Kidney (tissue), 14 donors: ENCODE measurements around the gene SYNPO2. TPM values are rescaled to one million over a fixed set of nuclear protein-coding genes. Genes with fewer than 3 reads are reported as not detected.
A peak's percentile ranks its signal among the peaks of the same experiment; 100 is the strongest.
"Not testable (repeated sequence)": the region's sequence is repeated elsewhere in the genome, so short reads cannot be mapped to it uniquely, and the experiment has no call there.

Experiments used
- DNase-seq, 5 donors: peaks; one replicate each; pipeline ENCODE4 v3.0.0-alpha.2; 2013 to 2020
- FAIRE-seq: peaks from 2 replicates; lab custom pipeline; 2012; peaks lifted over from hg19 to GRCh38; lab: Jason Lieb, UNC
- H3K27ac ChIP-seq, 2 donors: one replicate each; pipeline ENCODE4 v1.7.0; 2013; ENCODE audit warnings: low read depth in 2 of 2, low read length in 2 of 2, inconsistent platforms in 1 of 2
- H3K27me3 ChIP-seq: one replicate; pipeline ENCODE4 v1.7.1; 2013; ENCODE audit warnings: low read length, inconsistent platforms; ENCODE audit not compliant: control insufficient read depth, insufficient read depth
- H3K36me3 ChIP-seq, 3 donors: one replicate each; pipeline versions ENCODE4 v1.7.0 to v1.7.1; 2013; ENCODE audit warnings: low read length in 3 of 3, control low read depth in 1 of 3, inconsistent platforms in 1 of 3; ENCODE audit not compliant: insufficient read depth in 3 of 3, control insufficient read depth in 2 of 3
- H3K4me1 ChIP-seq, 3 donors: one replicate each; pipeline versions ENCODE4 v1.7.0 to v1.7.1; 2013; ENCODE audit warnings: low read length in 3 of 3, inconsistent platforms in 1 of 3, low read depth in 1 of 3; ENCODE audit not compliant: control insufficient read depth in 2 of 3, insufficient read depth in 2 of 3
- H3K4me3 ChIP-seq, 3 donors: one replicate each; pipeline versions ENCODE4 v1.7.0 to v1.8.1; 2013; ENCODE audit warnings: low read length in 3 of 3, control low read depth in 1 of 3, inconsistent platforms in 1 of 3
- H3K9ac ChIP-seq, 3 donors: one replicate each; pipeline versions ENCODE4 v1.7.0 to v1.7.1; 2013; ENCODE audit warnings: low read length in 3 of 3, control low read depth in 1 of 3, inconsistent platforms in 1 of 3
- H3K9me3 ChIP-seq, 3 donors: one replicate each; pipeline versions ENCODE4 v1.7.0 to v1.7.1; 2013; ENCODE audit warnings: low read length in 3 of 3, control low read depth in 1 of 3, inconsistent platforms in 1 of 3; ENCODE audit not compliant: control insufficient read depth in 2 of 3, insufficient read depth in 1 of 3
- intact Hi-C: fragments of 100-400 bp; cut with DNase I; formaldehyde crosslinking; loops from one replicate; pipeline ENCODE4 v1.11.1; 2022
- polyA plus RNA-seq: library from polyadenylated mRNA; stranded (reverse); fragments of 350-450 nt; fragmentation: Illumina TruSeq; extraction: RNeasy Lipid Tissue Mini Kit (QIAGEN cat#74804); gene quantifications from one replicate; pipeline ENCODE4 v1.2.3, GENCODE V29; 2014; ENCODE audit warnings: low read depth, low replicate concordance; ENCODE audit not compliant: insufficient read depth
- total RNA-seq: library from RNA; stranded (reverse); fragmentation: NEBNext Ultra II Directional; extraction: Animal tissue kit (Norgen Biotek cat#: 25700); gene quantifications from one replicate; pipeline ENCODE4 v1.2.1, GENCODE V29; 2021
- TF ChIP-seq, protein P1 (sequence below): IDR thresholded peaks from 3 replicates; pipeline ENCODE4 v1.5.1; 2012; ENCODE audit warnings: mild to moderate bottlenecking, moderate library complexity, borderline replicate concordance; ENCODE audit not compliant: insufficient read depth; ENCODE audit errors: extremely low read depth
- donor health status: control.
- donor health status: control.
- donor health status: control.
- donor health status: control.
- donor health status: control.
- donor health status: DM: yes; HTN: yes; CAD: no.
- donor health status: Normal renal cell carcinoma (clear cell type).

The SYNPO2 gene
- total and polyA plus RNA-seq, 2 donors from 2014 or later = 7.5 to 56.5 TPM

DNA sequence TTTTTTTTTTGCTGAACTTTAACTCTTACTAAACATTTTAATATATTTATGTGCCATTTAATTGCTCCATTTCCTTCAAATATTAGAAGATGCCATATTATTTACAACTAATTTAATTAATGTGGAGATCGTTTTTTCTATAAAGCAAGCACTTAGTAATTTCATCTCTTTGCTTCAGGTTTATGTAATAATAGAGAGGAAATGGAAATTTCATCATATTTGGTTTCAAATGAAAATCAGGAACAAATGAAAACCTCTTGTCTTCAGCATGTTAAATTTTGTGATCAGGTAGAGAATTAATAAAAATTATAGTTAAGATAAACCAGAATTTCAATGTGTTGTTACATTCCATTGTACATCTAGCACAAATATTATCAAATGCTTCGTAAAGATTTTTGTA, 120.1 kb downstream of the SYNPO2 start:
- intact Hi-C loops = no loop called here
- DNase-seq (no peak), FAIRE-seq (peak; percentile 77)
- TF ChIP-seq, protein P1, sequence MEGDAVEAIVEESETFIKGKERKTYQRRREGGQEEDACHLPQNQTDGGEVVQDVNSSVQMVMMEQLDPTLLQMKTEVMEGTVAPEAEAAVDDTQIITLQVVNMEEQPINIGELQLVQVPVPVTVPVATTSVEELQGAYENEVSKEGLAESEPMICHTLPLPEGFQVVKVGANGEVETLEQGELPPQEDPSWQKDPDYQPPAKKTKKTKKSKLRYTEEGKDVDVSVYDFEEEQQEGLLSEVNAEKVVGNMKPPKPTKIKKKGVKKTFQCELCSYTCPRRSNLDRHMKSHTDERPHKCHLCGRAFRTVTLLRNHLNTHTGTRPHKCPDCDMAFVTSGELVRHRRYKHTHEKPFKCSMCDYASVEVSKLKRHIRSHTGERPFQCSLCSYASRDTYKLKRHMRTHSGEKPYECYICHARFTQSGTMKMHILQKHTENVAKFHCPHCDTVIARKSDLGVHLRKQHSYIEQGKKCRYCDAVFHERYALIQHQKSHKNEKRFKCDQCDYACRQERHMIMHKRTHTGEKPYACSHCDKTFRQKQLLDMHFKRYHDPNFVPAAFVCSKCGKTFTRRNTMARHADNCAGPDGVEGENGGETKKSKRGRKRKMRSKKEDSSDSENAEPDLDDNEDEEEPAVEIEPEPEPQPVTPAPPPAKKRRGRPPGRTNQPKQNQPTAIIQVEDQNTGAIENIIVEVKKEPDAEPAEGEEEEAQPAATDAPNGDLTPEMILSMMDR = no peak
- no peaks in the 10 kb centered on the region for H3K9me3 ChIP-seq
- no peak overlapping the region for H3K27ac ChIP-seq
- no peak overlapping the region for H3K4me3 ChIP-seq
- H3K36me3 ChIP-seq = no peaks in the 10 kb centered on the region
- no peaks in the 10 kb centered on the region for H3K27me3 ChIP-seq
- H3K9ac ChIP-seq = no peak overlapping the region
- H3K4me1 ChIP-seq = no peaks in the 10 kb centered on the region

DNA sequence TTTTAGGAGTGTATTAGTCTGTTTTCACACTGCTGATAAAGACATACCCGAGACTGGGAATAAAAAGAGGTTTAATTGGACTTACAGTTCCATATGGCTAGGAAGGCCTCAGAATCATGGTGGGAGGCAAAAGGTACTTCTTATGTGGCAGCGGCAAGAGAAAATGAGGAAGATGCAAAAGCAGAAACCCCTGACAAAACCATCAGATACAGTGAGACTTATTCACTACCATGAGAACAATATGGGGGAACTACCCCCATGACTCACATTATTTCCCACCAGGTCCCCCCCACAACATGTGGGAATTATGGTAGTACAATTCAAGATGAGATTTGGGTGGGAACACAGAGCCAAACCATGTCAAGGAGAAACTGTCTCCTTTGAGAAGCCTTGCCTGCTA, 121.6 kb downstream of the SYNPO2 start:
- DNase-seq, H3K9me3 ChIP-seq, H3K36me3 ChIP-seq, H3K4me3 ChIP-seq, H3K27ac ChIP-seq, H3K27me3 ChIP-seq, H3K9ac ChIP-seq, FAIRE-seq, intact Hi-C loops, H3K4me1 ChIP-seq: not testable (repeated sequence)

DNA sequence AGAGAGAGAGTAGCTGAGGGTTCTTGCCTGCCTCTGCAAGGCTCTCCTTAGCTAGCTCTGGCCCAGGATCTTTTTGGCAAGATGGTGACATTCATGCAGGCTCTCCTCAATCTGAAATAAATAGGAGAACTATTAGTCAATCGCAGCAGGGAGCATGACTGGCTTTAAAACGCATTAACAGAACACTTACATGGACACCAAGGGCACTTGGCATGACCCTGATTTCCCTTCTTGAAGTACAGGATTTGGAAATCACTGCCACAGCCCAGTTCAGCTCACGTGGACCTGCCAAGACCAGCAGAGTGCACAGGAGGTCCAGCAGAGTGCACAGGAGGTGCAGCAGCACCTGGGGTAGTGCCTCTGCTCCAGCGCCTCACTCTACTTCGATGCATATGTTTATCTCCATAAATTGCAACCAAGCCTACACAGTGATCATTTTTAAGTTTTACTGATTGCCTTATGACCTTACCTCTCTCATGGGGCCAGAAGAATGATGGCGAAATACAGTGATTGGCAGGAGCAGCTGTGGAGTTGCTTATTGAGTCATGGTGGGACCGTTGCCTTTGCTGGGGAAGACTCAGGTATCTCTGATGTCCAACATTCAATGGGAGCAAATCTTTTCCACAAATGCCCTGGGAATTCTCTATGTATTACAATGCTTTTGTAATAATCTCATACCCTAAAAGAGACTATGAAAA, 122.4 kb downstream of the SYNPO2 start:
- DNase-seq (no peak), FAIRE-seq (no peak)
- intact Hi-C loops = no loop called here
- H3K27ac ChIP-seq = no peak overlapping the region
- H3K4me3 ChIP-seq = no peak overlapping the region
- no peaks in the 10 kb centered on the region for H3K36me3 ChIP-seq
- no peaks in the 10 kb centered on the region for H3K27me3 ChIP-seq
- H3K9me3 ChIP-seq = no peaks in the 10 kb centered on the region
- TF ChIP-seq, protein P1 = no peak
- H3K4me1 ChIP-seq = no peaks in the 10 kb centered on the region
- H3K9ac ChIP-seq = no peak overlapping the region

DNA sequence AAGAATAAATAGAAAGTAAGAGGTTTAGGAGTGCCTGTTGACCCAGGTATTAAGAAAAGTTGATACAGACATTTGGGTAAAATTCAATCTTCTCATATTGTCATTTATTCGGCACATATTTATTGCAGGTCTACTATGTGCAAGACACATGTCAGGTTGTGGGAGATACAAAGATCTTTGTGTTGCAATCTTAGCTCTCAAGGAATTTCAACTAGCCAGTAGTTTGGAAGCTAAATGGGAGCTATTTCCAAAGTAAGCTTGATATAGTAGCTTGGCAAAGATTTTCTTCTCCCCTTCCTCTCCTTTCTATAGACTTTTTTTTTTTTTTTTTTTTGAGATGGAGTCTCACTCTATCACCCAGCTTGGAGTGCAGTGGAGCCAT, 122.9 kb downstream of the SYNPO2 start:
- FAIRE-seq (no peak), DNase-seq (no peak)
- no peaks in the 10 kb centered on the region for H3K9me3 ChIP-seq
- no peaks in the 10 kb centered on the region for H3K27me3 ChIP-seq
- H3K4me1 ChIP-seq = no peaks in the 10 kb centered on the region
- TF ChIP-seq, protein P1 = no peak
- no peak overlapping the region for H3K27ac ChIP-seq
- intact Hi-C loops = no loop called here
- H3K4me3 ChIP-seq = no peak overlapping the region
- no peaks in the 10 kb centered on the region for H3K36me3 ChIP-seq
- H3K9ac ChIP-seq = no peak overlapping the region
